Natural killer cell (primary cell): ENCODE results near the gene RGS19. TPM values are rescaled to one million over a fixed set of nuclear protein-coding genes. Genes with fewer than 3 reads are reported as not detected.
A peak's percentile ranks its signal among the peaks of the same experiment; 100 is the strongest.

Experiments
- ATAC-seq, 3 donors: fragments of 150-1000 bp in 2 of 3; fragments of 200-7000 bp in 1 of 3; cut with Tn5 transposase; 1 replicate in 1 of 3; 2 replicates in 2 of 3; pipeline ENCODE4 v1.10.0; 2021; ENCODE audit warnings: mild to moderate bottlenecking in 2 of 3, moderate library complexity in 2 of 3
- DNase-seq, 2 donors: peaks; one replicate each; pipeline versions ENCODE4 v3.0.0 to v3.0.0-alpha.2; 2013 to 2021; ENCODE audit warnings: mixed read lengths in 1 of 2
- H3K27ac ChIP-seq: one replicate; pipeline ENCODE4 v1.5.1; 2013; ENCODE audit warnings: mild to moderate bottlenecking, low read length
- H3K27me3 ChIP-seq: one replicate; pipeline ENCODE4 v1.6.1; 2013; ENCODE audit warnings: low read length; ENCODE audit not compliant: control insufficient read depth, insufficient read depth
- H3K36me3 ChIP-seq: one replicate; pipeline ENCODE4 v1.6.1; 2013; ENCODE audit warnings: low read length; ENCODE audit not compliant: control insufficient read depth, insufficient read depth
- H3K4me1 ChIP-seq: one replicate; pipeline ENCODE4 v1.6.1; 2013; ENCODE audit warnings: low read length; ENCODE audit not compliant: control insufficient read depth, insufficient read depth
- H3K4me3 ChIP-seq: one replicate; pipeline ENCODE4 v1.5.1; 2013; ENCODE audit warnings: low read length
- H3K9me3 ChIP-seq: one replicate; pipeline ENCODE4 v1.6.1; 2013; ENCODE audit warnings: low read length; ENCODE audit not compliant: control insufficient read depth, insufficient read depth
- H3K27ac Mint-ChIP-seq, 2 donors: one replicate each; pipeline ENCODE4 v1.8.0; 2022; ENCODE audit warnings: mild to moderate bottlenecking in 2 of 2, mixed read lengths in 2 of 2, moderate library complexity in 1 of 2
- H3K27me3 Mint-ChIP-seq, 2 donors: one replicate each; pipeline ENCODE4 v1.8.0; 2022; ENCODE audit warnings: low read depth in 2 of 2, mixed read lengths in 2 of 2
- H3K36me3 Mint-ChIP-seq: one replicate; pipeline ENCODE4 v1.8.0; 2022; ENCODE audit warnings: mixed read lengths
- H3K4me1 Mint-ChIP-seq, 2 donors: one replicate each; pipeline ENCODE4 v1.8.0; 2022; ENCODE audit warnings: mixed read lengths in 2 of 2
- H3K4me3 Mint-ChIP-seq: one replicate; pipeline ENCODE4 v1.8.0; 2022; ENCODE audit warnings: mild to moderate bottlenecking, moderate library complexity, mixed read lengths
- H3K9me3 Mint-ChIP-seq, 2 donors: one replicate each; pipeline ENCODE4 v1.8.0; 2022; ENCODE audit warnings: mixed read lengths in 2 of 2
- CTCF ChIP-seq: fragments of 200-600 bp; IDR thresholded peaks from one replicate; pipeline ENCODE4 v1.8.0; 2022; ENCODE audit warnings: antibody characterized with exemption
- WGBS: methylation state at CpG from one replicate; pipeline ENCODE4 v1.1.7; 2013; ENCODE audit warnings: missing lambda C conversion rate; ENCODE audit not compliant: insufficient coverage; 5-methylcytosine and 5-hydroxymethylcytosine counted together
- intact Hi-C: fragments of 100-400 bp; cut with micrococcal nuclease; formaldehyde crosslinking; loops from one replicate; pipeline ENCODE4 v1.14.2; 2022
- total RNA-seq, 4 donors: library from RNA; stranded (reverse); fragments of 120-200 nt in 1 of 4; gene quantifications; one replicate each; pipeline versions ENCODE4 v1.2.3 to v1.2.4, GENCODE V29; 2013 to 2022

Gene RGS19
- total RNA-seq, 3 donors from 2014 or later (not counting 1 experiment from before 2014, with no cell fraction given): 61.9 to 76.4 (median 68.2) TPM

- Histone ChIP-seq H3K27me3 (peaks cover 12% of the 10 kb centered on the region), H3K9me3 (no peaks in the 10 kb centered on the region), H3K4me1 (peaks cover 23% of the 10 kb centered on the region), H3K4me3 (no peak overlapping the region), H3K27ac (no peak overlapping the region), H3K36me3 (no peaks in the 10 kb centered on the region)
- peaks cover 0 to 18% of the 10 kb centered on the region in 2 donors for H3K4me1 Mint-ChIP-seq
- WGBS: 95% methylated on average over 28 of the region's 28 CpGs
- peaks cover 7 to 24% of the 10 kb centered on the region in 2 donors for H3K27me3 Mint-ChIP-seq
- TF ChIP-seq CTCF: no peak
- H3K36me3 Mint-ChIP-seq: no peaks in the 10 kb centered on the region
- no peak overlapping the region for H3K27ac Mint-ChIP-seq
- DNase-seq (peak in 1 of 2 donors; percentile 14), ATAC-seq (no peak)
- H3K9me3 Mint-ChIP-seq: no peaks in the 10 kb centered on the region
- intact Hi-C loops: no loop called here
- no peak overlapping the region for H3K4me3 Mint-ChIP-seq
Observed at GRCh38 chr20:64106435-64106961, 27.2 kb upstream of the RGS19 start.

DNA sequence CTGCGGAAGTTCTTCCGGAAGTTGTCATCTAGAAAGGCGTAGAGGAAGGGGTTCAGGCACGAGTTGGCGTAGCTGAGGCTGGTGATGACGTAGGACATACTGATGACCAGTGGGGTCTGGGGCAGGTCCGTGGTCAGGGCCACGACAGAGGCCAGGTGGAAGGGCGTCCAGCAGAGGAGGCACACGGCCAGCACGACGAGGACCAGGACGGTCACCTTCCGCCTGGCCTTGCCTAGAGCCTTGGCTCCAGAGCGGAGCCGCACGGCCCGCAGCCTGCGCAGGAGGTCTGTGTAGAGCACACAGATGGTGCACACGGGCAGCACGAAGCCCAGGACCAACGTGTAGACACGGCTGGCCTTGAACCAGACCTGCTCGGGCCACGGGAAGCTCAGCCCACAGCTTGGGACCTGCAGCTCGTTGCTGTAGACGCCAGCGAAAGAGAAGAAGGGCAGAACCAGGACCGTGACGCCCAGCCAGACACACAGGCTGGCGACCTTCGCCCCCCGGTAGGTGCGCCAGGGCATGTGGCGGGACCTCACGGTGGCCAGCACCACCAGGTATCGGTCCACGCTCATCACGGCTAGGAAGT is 26.6 kb upstream of the RGS19 start:
- H3K9me3 ChIP-seq: no peaks in the 10 kb centered on the region
- Mint-ChIP-seq H3K27me3 (peaks cover 13 to 29% of the 10 kb centered on the region in 2 donors), H3K4me1 (peaks cover 0 to 21% of the 10 kb centered on the region in 2 donors), H3K9me3 (no peaks in the 10 kb centered on the region), H3K4me3 (no peak overlapping the region), H3K27ac (no peak overlapping the region), H3K36me3 (no peaks in the 10 kb centered on the region)
- no peaks in the 10 kb centered on the region for H3K36me3 ChIP-seq
- H3K4me1 ChIP-seq: peaks cover 28% of the 10 kb centered on the region
- peak in 1 of 2 donors; percentile 11 for DNase-seq
- intact Hi-C loops: no loop called here
- TF ChIP-seq CTCF: no peak
- H3K27me3 ChIP-seq: peaks cover 17% of the 10 kb centered on the region
- no peak for ATAC-seq
- H3K4me3 ChIP-seq: no peak overlapping the region
- no peak overlapping the region for H3K27ac ChIP-seq
- WGBS: 94% methylated on average over 39 of the region's 39 CpGs

GRCh38 chr20:64104667-64105451 is 25.5 kb upstream of the RGS19 start:
- DNase-seq (peak in 1 of 2 donors; percentile 9), ATAC-seq (no peak)
- no peaks in the 10 kb centered on the region for H3K36me3 ChIP-seq
- H3K4me3 Mint-ChIP-seq: no peak overlapping the region
- intact Hi-C loops: no loop called here
- no peak overlapping the region for H3K4me3 ChIP-seq
- peaks cover 14 to 33% of the 10 kb centered on the region in 2 donors for H3K27me3 Mint-ChIP-seq
- no peaks in the 10 kb centered on the region for H3K36me3 Mint-ChIP-seq
- H3K9me3 ChIP-seq: no peaks in the 10 kb centered on the region
- peaks cover 0 to 21% of the 10 kb centered on the region in 2 donors for H3K4me1 Mint-ChIP-seq
- H3K4me1 ChIP-seq: peaks cover 39% of the 10 kb centered on the region
- WGBS: 94% methylated on average over 25 of the region's 25 CpGs
- no peak for TF ChIP-seq CTCF
- peaks cover 17% of the 10 kb centered on the region for H3K27me3 ChIP-seq
- H3K9me3 Mint-ChIP-seq: no peaks in the 10 kb centered on the region
- no peak overlapping the region for H3K27ac Mint-ChIP-seq
- no peak overlapping the region for H3K27ac ChIP-seq
